Endothelial cell of umbilical vein (primary cell): ENCODE data around the gene NEK2. TPM values are rescaled to one million over a fixed set of nuclear protein-coding genes. Genes with fewer than 3 reads are reported as not detected.
"Not testable (repeated sequence)": the region's sequence is repeated elsewhere in the genome, so short reads cannot be mapped to it uniquely, and the experiment has no call there.

ENCODE experiments used
- BruUV-seq: library from RNA; stranded (reverse); fragments of 400-500 nt; replicated peaks from 2 replicates; lab custom pipeline; 2021; lab: Mats Ljungman, UMichigan
- CTCF ChIA-PET: fragments of 300-600, 350-600 bp; sonication (Branson Sonifier 250); formaldehyde crosslinking; loops from one replicate; lab custom pipeline; 2021; ENCODE audit warnings: antibody characterized with exemption, inconsistent platforms; lab: Charles Lee
- POLR2A ChIA-PET: fragments of 300-600, 350-600 bp; sonication (Branson Sonifier 250); formaldehyde crosslinking; loops from one replicate; lab custom pipeline; 2021; ENCODE audit warnings: antibody characterized with exemption, inconsistent platforms; lab: Charles Lee
- DNase-seq: peaks from one replicate; pipeline ENCODE4 v3.0.0-alpha.2; 2011; ENCODE audit warnings: low read depth, low spot score
- FAIRE-seq: peaks from 2 replicates; lab custom pipeline; 2011; peaks lifted over from hg19 to GRCh38; lab: Jason Lieb, UNC
- H2AFZ ChIP-seq: 2 replicates; pipeline ENCODE4 v1.6.0; 2012; ENCODE audit warnings: low read depth, low read length, control low read depth, inconsistent platforms
- H3K27ac ChIP-seq: 2 replicates; pipeline ENCODE4 v1.5.1; 2011; ENCODE audit warnings: low read depth, mild to moderate bottlenecking, control low read depth, low read length, moderate library complexity; ENCODE audit not compliant: insufficient read depth
- H3K27me3 ChIP-seq, 2 experiments: 2 replicates each; pipeline versions ENCODE4 v1.6.0 to v1.6.1; 2011; ENCODE audit warnings: low read length in 2 of 2, mixed read lengths in 1 of 2; ENCODE audit not compliant: control insufficient read depth in 2 of 2, insufficient read depth in 2 of 2
- H3K36me3 ChIP-seq, 2 experiments: 2 replicates in 1 of 2; 3 replicates in 1 of 2; pipeline ENCODE4 v1.5.1; 2011; ENCODE audit warnings: low read length in 2 of 2, mild to moderate bottlenecking in 1 of 2, moderate library complexity in 1 of 2; ENCODE audit not compliant: control insufficient read depth in 2 of 2, insufficient read depth in 2 of 2; ENCODE audit errors: extremely low read depth in 1 of 2
- H3K4me1 ChIP-seq: 3 replicates; pipeline ENCODE4 v1.5.1; 2011; ENCODE audit warnings: mild to moderate bottlenecking, low read length; ENCODE audit not compliant: control insufficient read depth, insufficient read depth; ENCODE audit errors: extremely low read depth
- H3K4me2 ChIP-seq: 2 replicates; pipeline ENCODE4 v1.6.1; 2011; ENCODE audit warnings: low read length, control low read depth, mixed read lengths; ENCODE audit not compliant: insufficient read depth
- H3K4me3 ChIP-seq, 3 experiments: fragments of 200-600 bp in 1 of 3; sonication (generic), shearing (Covaris generic) in 1 of 3; replicated peaks in 1 of 3; 2 replicates each; pipeline ENCODE4 v1.5.1; 2011 to 2016; ENCODE audit warnings: control low read depth in 3 of 3, low read length in 3 of 3, mild to moderate bottlenecking in 2 of 3, inconsistent platforms in 1 of 3, low read depth in 1 of 3, moderate library complexity in 1 of 3; ENCODE audit not compliant: insufficient read depth in 1 of 3
- H3K79me2 ChIP-seq: 2 replicates; pipeline ENCODE4 v1.6.0; 2012; ENCODE audit warnings: low read length, inconsistent platforms; ENCODE audit not compliant: control insufficient read depth, insufficient read depth
- H3K9ac ChIP-seq: replicated peaks from 2 replicates; pipeline ENCODE3; 2011; ENCODE audit warnings: low read length, control low read depth; ENCODE audit not compliant: insufficient read depth; ENCODE audit errors: extremely low read depth
- H3K9me1 ChIP-seq: replicated peaks from 3 replicates; pipeline ENCODE4 v1.6.0; 2011; ENCODE audit warnings: mild to moderate bottlenecking, low read length; ENCODE audit not compliant: control insufficient read depth, insufficient read depth; ENCODE audit errors: extremely low read depth
- H3K9me3 ChIP-seq: replicated peaks from 2 replicates; pipeline ENCODE4 v1.5.1; 2012; ENCODE audit warnings: low read length, inconsistent platforms; ENCODE audit not compliant: control insufficient read depth, insufficient read depth
- H4K20me1 ChIP-seq: replicated peaks from 2 replicates; pipeline ENCODE3; 2011; ENCODE audit warnings: mild to moderate bottlenecking, low read length; ENCODE audit not compliant: control insufficient read depth, insufficient read depth; ENCODE audit errors: extremely low read depth
- CTCF ChIP-seq, 2 donors: IDR thresholded peaks; 1 replicate in 1 of 2; 2 replicates in 1 of 2; pipeline ENCODE4 v1.5.1; 2011; ENCODE audit warnings: low read length in 2 of 2, mild to moderate bottlenecking in 2 of 2, moderate library complexity in 2 of 2, control low read depth in 1 of 2, inconsistent platforms in 1 of 2, low read depth in 1 of 2; ENCODE audit not compliant: insufficient read depth in 1 of 2; ENCODE audit errors: extremely low read depth in 1 of 2
- EZH2 ChIP-seq: IDR thresholded peaks from 2 replicates; pipeline ENCODE4 v1.6.1; 2012; ENCODE audit warnings: borderline replicate concordance, low read depth, mild to moderate bottlenecking, moderate library complexity, low read length, inconsistent platforms; ENCODE audit not compliant: severe bottlenecking
- FOS ChIP-seq: IDR thresholded peaks from 2 replicates; pipeline ENCODE4 v1.6.1; 2011; ENCODE audit warnings: mild to moderate bottlenecking, low read length, moderate library complexity, borderline replicate concordance; ENCODE audit not compliant: insufficient read depth
- GATA2 ChIP-seq: IDR thresholded peaks from 2 replicates; pipeline ENCODE4 v1.7.0; 2011; ENCODE audit warnings: low read depth, mild to moderate bottlenecking, moderate library complexity, mixed read lengths, low read length; ENCODE audit not compliant: insufficient read length, insufficient read depth
- JUN ChIP-seq: IDR thresholded peaks from 2 replicates; pipeline ENCODE4 v1.6.1; 2011; ENCODE audit warnings: borderline replicate concordance, low read depth; ENCODE audit not compliant: insufficient read length, insufficient read depth
- MYC ChIP-seq: IDR thresholded peaks from one replicate; pipeline ENCODE4 v1.6.1; 2011; ENCODE audit warnings: mild to moderate bottlenecking, low read depth, low read length
- POLR2A ChIP-seq: IDR thresholded peaks from 2 replicates; pipeline ENCODE4 v1.6.1; 2012; ENCODE audit warnings: low read depth, mild to moderate bottlenecking, control low read depth, low read length
- POLR2AphosphoS5 ChIP-seq: IDR thresholded peaks from 2 replicates; pipeline ENCODE4 v1.6.1; 2012; ENCODE audit warnings: low read depth, mild to moderate bottlenecking, control low read depth, low read length, moderate library complexity; ENCODE audit not compliant: insufficient read depth
- dilution Hi-C: fragments of 300-500 bp; cut with MboI; formaldehyde crosslinking; loops from one replicate; pipeline ENCODE4 v1.15.0; 2019; ENCODE audit warnings: low sequenced_read_pairs; ENCODE audit not compliant: extremely low pct_ligation_motif_present
- intact Hi-C: fragments of 100-400 bp; cut with micrococcal nuclease; formaldehyde crosslinking; loops from one replicate; pipeline ENCODE4 v1.10.0; 2022
- polyA plus RNA-seq, 4 experiments: library from polyadenylated mRNA; depleted of rRNA in 3 of 4; stranded (reverse) in 3 of 4; unstranded in 1 of 4; fragments of >200 nt; gene quantifications; 2 replicates each; pipeline versions ENCODE4 v1.2.1 to v1.2.3, GENCODE V29; 2011 to 2012; ENCODE audit warnings: missing spikeins in 1 of 4
- total RNA-seq: library from RNA; stranded (reverse); gene quantifications from 2 replicates; pipeline ENCODE4 v1.2.3, GENCODE V29; 2021
- TF ChIP-seq, protein P1 (sequence below): IDR thresholded peaks from 2 replicates; pipeline ENCODE4 v1.6.1; 2011; ENCODE audit not compliant: insufficient read depth, insufficient read length

The NEK2 gene
- total and polyA plus RNA-seq, 2 donors (not counting 3 experiments of a cell fraction or from before 2014, with no cell fraction given) = 6.6 to 19.0 TPM

DNA sequence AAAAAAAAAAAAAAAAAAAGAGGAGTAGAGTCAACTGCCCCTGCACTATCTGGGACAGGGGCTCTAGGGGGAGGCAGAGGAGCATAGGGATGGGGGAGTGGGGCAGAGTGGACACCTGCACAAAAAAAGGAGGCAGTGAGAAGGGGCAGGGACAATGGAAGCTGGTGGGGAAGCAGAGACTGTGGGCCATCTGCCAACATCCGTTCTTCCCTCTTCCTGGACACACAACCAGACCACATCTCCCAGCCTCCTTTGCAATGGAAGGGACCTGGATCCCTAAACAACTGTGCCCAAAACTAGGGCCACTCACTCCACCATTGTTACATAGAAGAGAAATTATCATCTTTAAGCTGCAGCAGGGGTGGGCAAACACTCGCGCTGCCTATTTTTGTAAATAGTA is 38.4 kb downstream of the NEK2 start:
- Histone ChIP-seq H4K20me1 (no peaks in the 10 kb centered on the region), H3K9me1 (no peaks in the 10 kb centered on the region), H3K27me3 (no peaks in the 10 kb centered on the region), H3K27ac (no peak overlapping the region), H3K4me1 (peaks cover 20% of the 10 kb centered on the region), H3K9me3 (no peaks in the 10 kb centered on the region), H3K9ac (no peak overlapping the region), H2AFZ (no peak overlapping the region), H3K4me2 (no peak overlapping the region), H3K79me2 (no peaks in the 10 kb centered on the region), H3K4me3 (no peak overlapping the region), H3K36me3 (no peaks in the 10 kb centered on the region)
- FAIRE-seq = no peak
- POLR2A ChIA-PET = no interaction called here
- no TSS peak for BruUV-seq
- DNase-seq = no peak
- intact Hi-C loops (no loop called here), dilution Hi-C loops (no loop called here)
- CTCF ChIA-PET = no interaction called here
- no peak for TF ChIP-seq POLR2AphosphoS5
- TF ChIP-seq GATA2 = no peak
- no peak for TF ChIP-seq MYC
- TF ChIP-seq JUN = no peak
- TF ChIP-seq EZH2 = no peak
- TF ChIP-seq, protein P1, sequence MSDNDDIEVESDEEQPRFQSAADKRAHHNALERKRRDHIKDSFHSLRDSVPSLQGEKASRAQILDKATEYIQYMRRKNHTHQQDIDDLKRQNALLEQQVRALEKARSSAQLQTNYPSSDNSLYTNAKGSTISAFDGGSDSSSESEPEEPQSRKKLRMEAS = no peak
- no peak for TF ChIP-seq FOS
- TF ChIP-seq POLR2A = no peak
- no peak for TF ChIP-seq CTCF (IDR thresholded peaks at IDR 0.05; ENCODE audit: extremely low read depth in 1 of 2, insufficient read depth in 1 of 2, low read depth in 1 of 2, low read length in 2 of 2)

DNA sequence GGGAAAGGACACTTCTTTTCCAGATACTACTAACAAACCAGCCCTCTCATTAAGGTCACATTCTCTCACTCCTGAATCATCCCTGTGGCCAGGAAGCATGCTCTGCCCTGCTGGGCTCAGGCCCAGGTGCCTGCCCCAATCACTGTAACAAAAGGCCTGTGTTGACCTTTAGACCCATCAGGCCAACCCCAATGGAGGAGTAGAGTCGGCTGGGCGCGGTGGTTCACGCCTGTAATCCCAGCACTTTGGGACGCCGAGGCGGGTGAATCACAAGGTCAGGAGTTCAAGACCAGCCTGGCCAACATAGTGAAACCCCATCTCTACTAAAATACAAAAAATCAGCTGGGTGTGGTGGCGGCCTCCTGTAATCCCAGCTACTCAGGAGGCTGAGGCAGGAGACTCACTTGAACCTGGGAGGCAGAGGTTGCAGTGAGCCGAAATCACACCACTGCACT is 38.8 kb downstream of the NEK2 start:
- H3K27me3 ChIP-seq, CTCF ChIA-PET, H2AFZ ChIP-seq, H4K20me1 ChIP-seq, H3K79me2 ChIP-seq, H3K4me3 ChIP-seq, BruUV-seq, dilution Hi-C loops, FAIRE-seq, H3K9me1 ChIP-seq, DNase-seq, POLR2A ChIA-PET, H3K9me3 ChIP-seq, H3K36me3 ChIP-seq, intact Hi-C loops, H3K4me2 ChIP-seq, H3K9ac ChIP-seq, H3K27ac ChIP-seq: not testable (repeated sequence)
- H3K4me1 ChIP-seq = peaks cover 20% of the 10 kb centered on the region
